T-helper 22 cell (primary cell): Measurements from ENCODE around the gene NMRAL1.
A peak's percentile ranks its signal among the peaks of the same experiment; 100 is the strongest.

Source experiments
- DNase-seq: peaks from one replicate; pipeline ENCODE4 v3.0.0-alpha.2; 2020; ENCODE audit warnings: low read depth

NMRAL1 gene

GRCh38 chr16:4426021-4426684, 48.3 kb downstream of the NMRAL1 start:
- no peak for DNase-seq

GRCh38 chr16:4425378-4426020, 48.9 kb downstream of the NMRAL1 start, which contains the start of gene DNAJA3:
DNAJA3 (plus strand) TSS chr16:4425868; CDS start chr16:4425882, 14 bp downstream.
- DNase-seq = peak; percentile 87

- DNase-seq = no peak
These were observed 53.8 kb downstream of the NMRAL1 start for GRCh38 chr16:4420505-4421105.

- no peak for DNase-seq
These were observed 54.9 kb downstream of the NMRAL1 start for GRCh38 chr16:4419402-4419959.

- peak; percentile 99 for DNase-seq
These were observed 58.0 kb downstream of the NMRAL1 start, which contains the start of gene CORO7 for GRCh38 chr16:4416200-4417032. CORO7 (minus strand) TSS chr16:4416596; CDS start chr16:4416518, 78 bp downstream.

GRCh38 chr16:4415538-4416199, 58.8 kb downstream of the NMRAL1 start:
- peak; percentile 55 for DNase-seq

- DNase-seq = peak; percentile 86
These were observed 60.1 kb downstream of the NMRAL1 start for GRCh38 chr16:4414187-4414917.

- no peak for DNase-seq
These were observed 61.6 kb downstream of the NMRAL1 start for GRCh38 chr16:4412854-4413253.

- no peak for DNase-seq
These were observed 62.3 kb downstream of the NMRAL1 start for GRCh38 chr16:4412159-4412558.
